SU-DHL-6 (cell line): Measurements from ENCODE around the gene SLC6A4.

Experiments used
- EZH2phosphoT487 ChIP-seq: fragments of 200-600 bp; sonication (generic), shearing (Covaris generic); conservative IDR thresholded peaks from 2 replicates; pipeline ENCODE4 v1.6.1; 2018; ENCODE audit warnings: mild to moderate bottlenecking, antibody characterized with exemption, low read length, moderate library complexity, mixed read lengths
- TF ChIP-seq, protein P1 (sequence below): fragments of 200-600 bp; sonication (generic); IDR thresholded peaks from one replicate; pipeline ENCODE4 v1.5.1; 2017; ENCODE audit warnings: antibody characterized with exemption, mild to moderate bottlenecking, low read length, moderate library complexity; ENCODE audit not compliant: insufficient read depth, poor library complexity, severe bottlenecking

DNA sequence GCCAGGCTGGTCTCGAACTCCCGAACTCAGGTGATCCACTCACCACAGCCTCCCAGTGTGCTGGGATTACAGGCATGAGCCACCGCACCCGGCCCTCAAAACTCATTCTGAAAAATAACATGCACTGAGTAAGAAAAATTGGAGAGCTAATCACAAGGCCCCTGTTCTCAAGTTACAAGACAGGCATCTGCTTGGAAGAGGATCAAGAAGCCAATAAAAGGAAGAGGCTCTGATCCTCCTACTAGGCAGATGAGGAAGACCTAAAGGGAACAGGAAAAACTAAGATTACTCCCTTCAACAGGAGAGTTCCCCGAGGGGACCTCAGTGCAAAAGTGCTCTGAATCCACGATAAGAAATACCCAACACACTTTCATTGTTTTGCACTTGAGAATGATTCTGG lies 37.9 kb upstream of the SLC6A4 start:
- TF ChIP-seq, protein P1, sequence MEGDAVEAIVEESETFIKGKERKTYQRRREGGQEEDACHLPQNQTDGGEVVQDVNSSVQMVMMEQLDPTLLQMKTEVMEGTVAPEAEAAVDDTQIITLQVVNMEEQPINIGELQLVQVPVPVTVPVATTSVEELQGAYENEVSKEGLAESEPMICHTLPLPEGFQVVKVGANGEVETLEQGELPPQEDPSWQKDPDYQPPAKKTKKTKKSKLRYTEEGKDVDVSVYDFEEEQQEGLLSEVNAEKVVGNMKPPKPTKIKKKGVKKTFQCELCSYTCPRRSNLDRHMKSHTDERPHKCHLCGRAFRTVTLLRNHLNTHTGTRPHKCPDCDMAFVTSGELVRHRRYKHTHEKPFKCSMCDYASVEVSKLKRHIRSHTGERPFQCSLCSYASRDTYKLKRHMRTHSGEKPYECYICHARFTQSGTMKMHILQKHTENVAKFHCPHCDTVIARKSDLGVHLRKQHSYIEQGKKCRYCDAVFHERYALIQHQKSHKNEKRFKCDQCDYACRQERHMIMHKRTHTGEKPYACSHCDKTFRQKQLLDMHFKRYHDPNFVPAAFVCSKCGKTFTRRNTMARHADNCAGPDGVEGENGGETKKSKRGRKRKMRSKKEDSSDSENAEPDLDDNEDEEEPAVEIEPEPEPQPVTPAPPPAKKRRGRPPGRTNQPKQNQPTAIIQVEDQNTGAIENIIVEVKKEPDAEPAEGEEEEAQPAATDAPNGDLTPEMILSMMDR, result no peak
- no peak for TF ChIP-seq EZH2phosphoT487
